SK-N-SH (cell line): ENCODE measurements around the gene BARHL2. TPM values are rescaled to one million over a fixed set of nuclear protein-coding genes. Genes with fewer than 3 reads are reported as not detected.

ENCODE experiments used
- CTCF ChIA-PET: fragments of 300-600, 350-600 bp; formaldehyde crosslinking; extraction: SDS; loops from one replicate; lab custom pipeline; 2021; lab: Yijun Ruan, JAX
- POLR2A ChIA-PET: fragments of 350-600 bp; sonication (Branson Sonifier 250); formaldehyde crosslinking; extraction: SDS; loops from one replicate; lab custom pipeline; 2020; ENCODE audit warnings: antibody characterized with exemption, inconsistent platforms; lab: Yijun Ruan, JAX
- DNase-seq: peaks from one replicate; pipeline ENCODE4 v3.0.0; 2012
- H2AFZ ChIP-seq: fragments of 200-600 bp; sonication (generic); 2 replicates; pipeline ENCODE4 v1.8.1; 2016; ENCODE audit warnings: antibody characterized with exemption, mild to moderate bottlenecking, low read depth
- H3F3A ChIP-seq: fragments of 200-600 bp; sonication (generic); replicated peaks from 2 replicates; pipeline ENCODE3; 2016; ENCODE audit warnings: antibody characterized with exemption, mild to moderate bottlenecking; ENCODE audit not compliant: insufficient read depth
- H3K27ac ChIP-seq, 2 experiments: fragments of 200-500 bp in 1 of 2; fragments of 200-600 bp in 1 of 2; sonication (Bioruptor generic) in 1 of 2; sonication (generic), shearing (Covaris generic) in 1 of 2; 2 replicates each; pipeline versions ENCODE4 v1.5.1 to v1.6.1; 2014 to 2016; ENCODE audit warnings: low read depth in 2 of 2, inconsistent platforms in 1 of 2, low read length in 1 of 2, mild to moderate bottlenecking in 1 of 2, mixed read lengths in 1 of 2
- H3K27me3 ChIP-seq: fragments of 200-600 bp; sonication (generic), shearing (Covaris generic); 2 replicates; pipeline ENCODE4 v1.6.1; 2016; ENCODE audit warnings: mixed run types; ENCODE audit not compliant: insufficient read depth
- H3K36me3 ChIP-seq, 2 experiments: fragments of 200-500 bp in 1 of 2; fragments of 200-600 bp in 1 of 2; sonication (Bioruptor generic) in 1 of 2; sonication (generic) in 1 of 2; replicated peaks in 1 of 2; 2 replicates each; pipeline versions ENCODE3 to v1.5.1; 2014 to 2016; ENCODE audit warnings: low read length in 1 of 2, mild to moderate bottlenecking in 1 of 2; ENCODE audit not compliant: insufficient read depth in 2 of 2, control insufficient read depth in 1 of 2
- H3K4me1 ChIP-seq, 2 experiments: fragments of 200-500 bp in 1 of 2; fragments of 200-600 bp in 1 of 2; sonication (Bioruptor generic) in 1 of 2; sonication (generic), shearing (Covaris generic) in 1 of 2; 2 replicates each; pipeline versions ENCODE4 v1.5.1 to v1.6.1; 2014 to 2016; ENCODE audit warnings: low read depth in 1 of 2, low read length in 1 of 2, mixed run types in 1 of 2; ENCODE audit not compliant: insufficient read depth in 2 of 2, control insufficient read depth in 1 of 2
- H3K4me2 ChIP-seq: fragments of 200-600 bp; sonication (generic), shearing (Covaris generic); 2 replicates; pipeline ENCODE4 v1.6.1; 2017; ENCODE audit warnings: mixed run types
- H3K4me3 ChIP-seq, 2 experiments: fragments of 200-500 bp in 1 of 2; fragments of 200-600 bp in 1 of 2; sonication (Bioruptor generic) in 1 of 2; sonication (generic), shearing (Covaris generic) in 1 of 2; 2 replicates each; pipeline versions ENCODE4 v1.5.1 to v1.8.1; 2014 to 2016; ENCODE audit warnings: low read depth in 2 of 2, inconsistent platforms in 1 of 2, low read length in 1 of 2, mild to moderate bottlenecking in 1 of 2, mixed read lengths in 1 of 2, moderate library complexity in 1 of 2
- H3K79me2 ChIP-seq: fragments of 200-600 bp; sonication (generic); 2 replicates; pipeline ENCODE4 v1.8.1; 2017; ENCODE audit warnings: mild to moderate bottlenecking; ENCODE audit not compliant: insufficient read depth
- H3K9ac ChIP-seq: fragments of 200-600 bp; sonication (generic); 2 replicates; pipeline ENCODE4 v1.6.1; 2017; ENCODE audit warnings: mixed run types
- H3K9me2 ChIP-seq: fragments of 200-600 bp; sonication (generic); 2 replicates; pipeline ENCODE4 v1.6.1; 2017; ENCODE audit warnings: mixed run types
- H3K9me3 ChIP-seq: fragments of 200-600 bp; sonication (generic); 2 replicates; pipeline ENCODE4 v1.6.1; 2017; ENCODE audit warnings: mixed run types, mild to moderate bottlenecking, moderate library complexity
- H4K20me1 ChIP-seq: fragments of 200-600 bp; sonication (generic); 2 replicates; pipeline ENCODE4 v1.6.1; 2017; ENCODE audit warnings: mild to moderate bottlenecking, mixed run types; ENCODE audit not compliant: insufficient read depth
- CHD2 ChIP-seq: fragments of 150-350 bp; IDR thresholded peaks from 2 replicates; pipeline ENCODE4 v1.6.1; 2018; ENCODE audit warnings: low read length; ENCODE audit not compliant: partially characterized antibody
- CTCF ChIP-seq: fragments of 200-600 bp; sonication (generic); IDR thresholded peaks from 2 replicates; pipeline ENCODE4 v1.6.1; 2017; ENCODE audit warnings: antibody characterized with exemption, mild to moderate bottlenecking, moderate library complexity
- EZH2phosphoT487 ChIP-seq: fragments of 200-600 bp; sonication (generic); IDR thresholded peaks from 2 replicates; pipeline ENCODE4 v1.6.1; 2017; ENCODE audit warnings: low read depth, mixed run types, mild to moderate bottlenecking, antibody characterized with exemption, moderate library complexity, borderline replicate concordance
- FOSL2 ChIP-seq: IDR thresholded peaks from 2 replicates; pipeline ENCODE4 v1.4.0; 2012; ENCODE audit warnings: low read depth, mild to moderate bottlenecking, moderate library complexity, borderline replicate concordance
- FOXJ3 ChIP-seq: sonication (generic); formaldehyde crosslinking; IDR thresholded peaks from 2 replicates; pipeline ENCODE4 v1.5.1; 2020; ENCODE audit warnings: mild to moderate bottlenecking, missing genetic modification reagents
- FOXM1 ChIP-seq: IDR thresholded peaks from 2 replicates; pipeline ENCODE4 v1.4.0; 2012; ENCODE audit warnings: low read depth, mild to moderate bottlenecking
- JUND ChIP-seq: IDR thresholded peaks from 2 replicates; pipeline ENCODE4 v1.4.0; 2012
- MAX ChIP-seq: IDR thresholded peaks from 2 replicates; pipeline ENCODE4 v1.4.0; 2012; ENCODE audit warnings: low read depth
- MEF2A ChIP-seq: IDR thresholded peaks from 2 replicates; pipeline ENCODE4 v1.4.0; 2012; ENCODE audit warnings: low read depth, borderline replicate concordance
- NRF1 ChIP-seq: IDR thresholded peaks from 2 replicates; pipeline ENCODE4 v1.6.1; 2012; ENCODE audit warnings: low read depth, mild to moderate bottlenecking, low read length
- POLR2AphosphoS5 ChIP-seq: IDR thresholded peaks from 2 replicates; pipeline ENCODE4 v1.6.1; 2012; ENCODE audit warnings: low read depth, low read length
- RFX5 ChIP-seq: IDR thresholded peaks from 2 replicates; pipeline ENCODE4 v1.6.1; 2012; ENCODE audit warnings: mild to moderate bottlenecking, improper control_type of control experiment, low read length
- RXRA ChIP-seq: IDR thresholded peaks from 2 replicates; pipeline ENCODE4 v1.4.0; 2012; ENCODE audit warnings: low read depth, mild to moderate bottlenecking, borderline replicate concordance
- SMC3 ChIP-seq: IDR thresholded peaks from 2 replicates; pipeline ENCODE4 v1.6.1; 2012; ENCODE audit warnings: low read depth, low read length, improper control_type of control experiment
- TEAD4 ChIP-seq: IDR thresholded peaks from 2 replicates; pipeline ENCODE4 v1.4.0; 2012; ENCODE audit warnings: mild to moderate bottlenecking, borderline replicate concordance; ENCODE audit not compliant: insufficient read depth
- USF2 ChIP-seq: fragments of 150-350 bp; IDR thresholded peaks from 2 replicates; pipeline ENCODE4 v1.6.1; 2017; ENCODE audit warnings: antibody characterized with exemption, low read length, low read depth, borderline replicate concordance
- YY1 ChIP-seq: IDR thresholded peaks from 2 replicates; pipeline ENCODE4 v1.4.0; 2012; ENCODE audit warnings: low read depth, mild to moderate bottlenecking
- WGBS: methylation state at CpG from one replicate; pipeline ENCODE4 v1.1.6; 2017; ENCODE audit warnings: low lambda C conversion rate; 5-methylcytosine and 5-hydroxymethylcytosine counted together
- polyA plus RNA-seq, 3 experiments: library from polyadenylated mRNA; depleted of rRNA; stranded (reverse); fragments of >200 nt; gene quantifications; 2 replicates each; pipeline ENCODE4 v1.2.3, GENCODE V29; 2012
- TF ChIP-seq, protein P1 (sequence below): fragments of 150-350 bp; IDR thresholded peaks from 2 replicates; pipeline ENCODE4 v1.6.1; 2016; ENCODE audit warnings: mild to moderate bottlenecking, low read depth, low read length
- TF ChIP-seq, protein P2 (sequence below): IDR thresholded peaks from 2 replicates; pipeline ENCODE4; 2012

The BARHL2 gene
- polyA plus RNA-seq, 1 of the 3 experiments (the other 2 are of a cell fraction): not detected

DNA sequence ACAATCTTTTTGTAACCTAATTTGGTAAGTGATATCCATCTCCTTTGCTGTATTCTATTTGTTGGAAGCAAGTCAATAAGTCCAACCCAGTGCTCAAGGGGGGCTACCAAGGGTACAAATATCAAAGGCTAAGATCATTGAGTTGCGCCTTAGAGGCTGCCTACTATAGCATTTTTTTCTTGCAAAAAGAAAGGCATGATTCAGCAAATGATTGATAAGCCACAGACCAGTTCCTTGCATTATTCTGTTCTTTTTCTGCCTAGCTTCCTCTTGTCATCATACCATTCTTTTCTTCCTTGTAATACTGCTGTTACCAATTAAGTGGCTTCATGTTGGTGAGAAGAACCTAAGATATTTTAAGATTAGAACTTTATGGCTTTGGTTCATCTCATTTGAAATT lies 29.8 kb upstream of the BARHL2 start:
- Histone ChIP-seq H3K27me3 (peaks cover 16% of the 10 kb centered on the region), H3K4me1 (no peaks in the 10 kb centered on the region), H3K4me3 (no peak overlapping the region), H3F3A (no peaks in the 10 kb centered on the region), H3K9ac (no peak overlapping the region), H3K27ac (no peak overlapping the region), H3K9me2 (no peaks in the 10 kb centered on the region), H3K36me3 (no peaks in the 10 kb centered on the region), H3K9me3 (no peaks in the 10 kb centered on the region), H3K79me2 (no peaks in the 10 kb centered on the region), H2AFZ (no peak overlapping the region), H3K4me2 (no peak overlapping the region), H4K20me1 (no peaks in the 10 kb centered on the region)
- ChIA-PET CTCF (interaction anchor here (1.0 to 1.8 kb wide), 2 partner anchors 9 to 18 kb away, joined by 3 to 5 read pairs; no protein-coding TSS in a partner anchor), POLR2A (no interaction called here)
- TF ChIP-seq CTCF (no peak), MAX (no peak), RFX5 (no peak), POLR2AphosphoS5 (no peak), YY1 (no peak), CHD2 (no peak), JUND (no peak), TEAD4 (no peak), MEF2A (no peak), FOXJ3 (CRISPR knock-in tag) (no peak), FOSL2 (no peak), NRF1 (no peak), USF2 (no peak), EZH2phosphoT487 (no peak), SMC3 (no peak), FOXM1 (no peak), RXRA (no peak)
- TF ChIP-seq, protein P1, sequence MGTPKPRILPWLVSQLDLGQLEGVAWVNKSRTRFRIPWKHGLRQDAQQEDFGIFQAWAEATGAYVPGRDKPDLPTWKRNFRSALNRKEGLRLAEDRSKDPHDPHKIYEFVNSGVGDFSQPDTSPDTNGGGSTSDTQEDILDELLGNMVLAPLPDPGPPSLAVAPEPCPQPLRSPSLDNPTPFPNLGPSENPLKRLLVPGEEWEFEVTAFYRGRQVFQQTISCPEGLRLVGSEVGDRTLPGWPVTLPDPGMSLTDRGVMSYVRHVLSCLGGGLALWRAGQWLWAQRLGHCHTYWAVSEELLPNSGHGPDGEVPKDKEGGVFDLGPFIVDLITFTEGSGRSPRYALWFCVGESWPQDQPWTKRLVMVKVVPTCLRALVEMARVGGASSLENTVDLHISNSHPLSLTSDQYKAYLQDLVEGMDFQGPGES: no peak
- TF ChIP-seq, protein P2, sequence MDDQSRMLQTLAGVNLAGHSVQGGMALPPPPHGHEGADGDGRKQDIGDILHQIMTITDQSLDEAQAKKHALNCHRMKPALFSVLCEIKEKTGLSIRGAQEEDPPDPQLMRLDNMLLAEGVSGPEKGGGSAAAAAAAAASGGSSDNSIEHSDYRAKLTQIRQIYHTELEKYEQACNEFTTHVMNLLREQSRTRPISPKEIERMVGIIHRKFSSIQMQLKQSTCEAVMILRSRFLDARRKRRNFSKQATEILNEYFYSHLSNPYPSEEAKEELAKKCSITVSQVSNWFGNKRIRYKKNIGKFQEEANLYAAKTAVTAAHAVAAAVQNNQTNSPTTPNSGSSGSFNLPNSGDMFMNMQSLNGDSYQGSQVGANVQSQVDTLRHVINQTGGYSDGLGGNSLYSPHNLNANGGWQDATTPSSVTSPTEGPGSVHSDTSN: no peak
- 15% methylated on average over 1 of the region's 1 CpG for WGBS
- DNase-seq: no peak
